ENCODE data around the gene ANO7. TPM values are rescaled to one million over a fixed set of nuclear protein-coding genes. Genes with fewer than 3 reads are reported as not detected.

Gene ANO7
- total RNA-seq, 2 experiments from 2014 or later, result 0.16 to 0.46 TPM

- Histone ChIP-seq H3K9me2 (ENCODE audit: insufficient read depth, low read length) (no peaks in the 10 kb centered on the region), H3K4me2 (ENCODE audit: low read length) (peak overlapping the region; percentile 34; the same call in 1 of the 2 replicates), H3K36me3 (ENCODE audit: insufficient read depth, low read length) (peaks cover 8% of the 10 kb centered on the region; the same call in 1 of the 2 replicates), H3K4me1 (ENCODE audit: insufficient read depth, low read length, poor library complexity, severe bottlenecking) (no peaks in the 10 kb centered on the region), H3K9me3 (ENCODE audit: low read length) (no peaks in the 10 kb centered on the region), H4K20me1 (ENCODE audit: insufficient read depth, low read length) (peaks cover 24% of the 10 kb centered on the region), H3K4me3 (ENCODE audit: low read depth, low read length, poor library complexity, severe bottlenecking) (no peak overlapping the region), H2AFZ (ENCODE audit: low read length) (no peak overlapping the region), H3K79me2 (ENCODE audit: insufficient read depth, low read depth, low read length) (peaks cover 16% of the 10 kb centered on the region; the same call in 1 of the 2 replicates), H3K27ac (ENCODE audit: low read depth, low read length, poor library complexity, severe bottlenecking) (no peak overlapping the region)
- no TSS peak for BruUV-seq (replicated peaks)
- CTCF ChIA-PET (ENCODE audit: unreplicated experiment), result no interaction called here
- TF ChIP-seq CTCF (conservative IDR thresholded peaks at IDR 0.05; ENCODE audit: low read length), result no peak
- no peak for TF ChIP-seq EZH2phosphoT487 (IDR thresholded peaks at IDR 0.05; ENCODE audit: borderline replicate concordance, low read depth, low read length)
- POLR2A ChIA-PET, result no interaction called here
- DNase-seq (ENCODE audit: low spot score), result no peak
- intact Hi-C loops (cut with micrococcal nuclease; ENCODE audit: unreplicated experiment), result no loop called here
Measured at GRCh38 chr2:241272303-241273209, 84.1 kb downstream of the ANO7 start.

DNA sequence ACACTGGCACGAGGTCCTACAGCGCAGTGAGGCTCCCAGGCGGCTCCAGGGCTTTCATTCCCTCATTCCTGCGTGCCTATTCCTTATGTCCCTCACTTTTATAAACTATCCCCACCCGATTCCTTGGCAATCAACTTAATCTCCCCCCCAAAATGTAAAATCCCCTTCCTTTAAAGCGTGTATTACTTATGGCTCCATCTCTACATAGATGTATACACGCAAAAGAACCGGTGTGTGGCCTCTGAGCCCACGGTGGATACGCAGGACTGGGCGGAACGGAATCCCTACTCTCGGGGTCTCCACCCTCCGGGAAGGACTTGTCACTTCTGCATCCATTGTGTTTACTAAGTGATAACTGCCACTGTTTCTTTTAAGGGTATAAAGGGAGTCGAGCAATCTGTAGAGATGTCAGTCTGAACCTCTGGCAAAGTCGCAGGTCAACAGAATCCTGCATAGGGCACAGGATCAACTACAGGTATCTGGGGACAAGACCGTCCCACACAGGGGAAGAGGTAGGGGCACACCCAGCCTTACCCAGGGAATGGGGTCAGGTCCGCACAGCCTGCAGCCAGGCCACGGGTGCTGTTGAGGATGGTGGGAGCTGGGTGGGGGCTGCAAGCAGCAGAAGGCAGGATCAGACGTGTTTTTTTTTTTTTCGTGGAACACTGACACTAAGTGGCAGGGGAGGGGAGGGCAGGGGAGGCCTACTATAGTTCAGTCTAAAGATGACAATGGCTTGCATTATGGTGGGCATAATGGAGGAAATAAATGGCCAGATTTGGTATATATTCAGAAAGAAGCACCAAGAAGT lies 84.9 kb downstream of the ANO7 start:
- H3K79me2 ChIP-seq (ENCODE audit: insufficient read depth, low read depth, low read length), result peaks cover 16% of the 10 kb centered on the region; the same call in 1 of the 2 replicates
- H3K27ac ChIP-seq (ENCODE audit: low read depth, low read length, poor library complexity, severe bottlenecking), result no peak overlapping the region
- CTCF ChIA-PET (ENCODE audit: unreplicated experiment), result no interaction called here
- no TSS peak for BruUV-seq (replicated peaks)
- no peak overlapping the region for H2AFZ ChIP-seq (ENCODE audit: low read length)
- 0 out of 2 replicates have a peak, but pooled peaks have one; percentile 20 for TF ChIP-seq CTCF (conservative IDR thresholded peaks at IDR 0.05; ENCODE audit: low read length)
- no peak for TF ChIP-seq EZH2phosphoT487 (IDR thresholded peaks at IDR 0.05; ENCODE audit: borderline replicate concordance, low read depth, low read length)
- intact Hi-C loops (cut with micrococcal nuclease; ENCODE audit: unreplicated experiment), result no loop called here
- POLR2A ChIA-PET, result no interaction called here
- H3K4me1 ChIP-seq (ENCODE audit: insufficient read depth, low read length, poor library complexity, severe bottlenecking), result no peaks in the 10 kb centered on the region
- H4K20me1 ChIP-seq (ENCODE audit: insufficient read depth, low read length), result peaks cover 24% of the 10 kb centered on the region
- peak overlapping the region; percentile 32; the same call in 1 of the 2 replicates for H3K4me2 ChIP-seq (ENCODE audit: low read length)
- no peaks in the 10 kb centered on the region for H3K9me2 ChIP-seq (ENCODE audit: insufficient read depth, low read length)
- no peak for DNase-seq (ENCODE audit: low spot score)
- no peak overlapping the region for H3K4me3 ChIP-seq (ENCODE audit: low read depth, low read length, poor library complexity, severe bottlenecking)
- H3K9me3 ChIP-seq (ENCODE audit: low read length), result no peaks in the 10 kb centered on the region
- 0 out of 2 replicates have a peak, but pooled peaks cover 3% of the 10 kb centered on the region for H3K36me3 ChIP-seq (ENCODE audit: insufficient read depth, low read length)
